Measurements from ENCODE around the gene SLC44A4. TPM values are rescaled to one million over a fixed set of nuclear protein-coding genes. Genes with fewer than 3 reads are reported as not detected.

Gene SLC44A4
- polyA plus RNA-seq, 1 of the 3 experiments (the other 2 are of a cell fraction) = 0.26 TPM

- H3K4me2 ChIP-seq = no peak overlapping the region
- WGBS (ENCODE audit: low lambda C conversion rate) = 89% methylated on average over 21 of the region's 21 CpGs
- no peaks in the 10 kb centered on the region for H3K27me3 ChIP-seq (ENCODE audit: insufficient read depth)
- H3K79me2 ChIP-seq (ENCODE audit: insufficient read depth) = peaks cover 10% of the 10 kb centered on the region
- no peak for DNase-seq
- TF ChIP-seq IRF3 (IDR thresholded peaks at IDR 0.05; ENCODE audit: low read depth, low read length) = no peak
- no peaks in the 10 kb centered on the region for H3K9me3 ChIP-seq
- H3K4me1 ChIP-seq (ENCODE audit: control insufficient read depth in 1 of 2, insufficient read depth in 2 of 2, low read depth in 1 of 2, low read length in 1 of 2) = peaks cover 0 to 14% of the 10 kb centered on the region in 2 experiments; a peak in 1 of 4 replicates
- ChIA-PET CTCF (interaction anchor here (0.8 to 1.3 kb wide), 2 partner anchors 18 to 136 kb away, joined by 3 to 4 read pairs; partner anchors contain the start of gene DDAH2), POLR2A (interaction anchor here (1.5 kb wide), 1 partner anchor 30 kb away, joined by 4 read pairs; no protein-coding TSS in a partner anchor)
- H3K9me2 ChIP-seq = no peaks in the 10 kb centered on the region
- no peak overlapping the region for H3K4me3 ChIP-seq (ENCODE audit: low read depth in 2 of 2, low read length in 1 of 2)
- H3K36me3 ChIP-seq (replicated peaks in 1 of 2; ENCODE audit: control insufficient read depth in 1 of 2, insufficient read depth in 2 of 2, low read length in 1 of 2) = no peaks in the 10 kb centered on the region
- no peaks in the 10 kb centered on the region for H4K20me1 ChIP-seq (ENCODE audit: insufficient read depth)
- H2AFZ ChIP-seq (ENCODE audit: low read depth) = no peak overlapping the region
- peaks cover 15% of the 10 kb centered on the region for H3F3A ChIP-seq (replicated peaks; ENCODE audit: insufficient read depth)
- no peak overlapping the region for H3K9ac ChIP-seq
- H3K27ac ChIP-seq (ENCODE audit: low read depth in 2 of 2, low read length in 1 of 2) = no peak overlapping the region
These were observed 13.3 kb downstream of the SLC44A4 start for GRCh38 chr6:31865205-31866118.

- peaks cover 15% of the 10 kb centered on the region for H3F3A ChIP-seq (replicated peaks; ENCODE audit: insufficient read depth)
- peaks cover 10% of the 10 kb centered on the region for H3K79me2 ChIP-seq (ENCODE audit: insufficient read depth)
- no peaks in the 10 kb centered on the region for H3K9me2 ChIP-seq
- CTCF ChIA-PET = interaction anchor here (0.8 to 2.7 kb wide), 10 partner anchors 15 to 1089 kb away, joined by 3 to 14 read pairs (median 4); partner anchors contain the start of genes DDAH2, LSM2 and LY6G5C
- H3K4me1 ChIP-seq (ENCODE audit: control insufficient read depth in 1 of 2, insufficient read depth in 2 of 2, low read depth in 1 of 2, low read length in 1 of 2) = peaks cover 0 to 14% of the 10 kb centered on the region in 2 experiments; a peak in 1 of 4 replicates
- H2AFZ ChIP-seq (ENCODE audit: low read depth) = no peak overlapping the region
- no peak overlapping the region for H3K4me3 ChIP-seq (ENCODE audit: low read depth in 2 of 2, low read length in 1 of 2)
- H4K20me1 ChIP-seq (ENCODE audit: insufficient read depth) = no peaks in the 10 kb centered on the region
- no peaks in the 10 kb centered on the region for H3K9me3 ChIP-seq
- no peak overlapping the region for H3K4me2 ChIP-seq
- POLR2A ChIA-PET = interaction anchor here (1.3 kb wide), 1 partner anchor 15 kb away, joined by 4 read pairs; no protein-coding TSS in a partner anchor
- no peak overlapping the region for H3K27ac ChIP-seq (ENCODE audit: low read depth in 2 of 2, low read length in 1 of 2)
- 89% methylated on average over 7 of the region's 8 CpGs for WGBS (ENCODE audit: low lambda C conversion rate)
- peaks cover 1 to 2% of the 10 kb centered on the region in 2 experiments for H3K36me3 ChIP-seq (replicated peaks in 1 of 2; ENCODE audit: control insufficient read depth in 1 of 2, insufficient read depth in 2 of 2, low read length in 1 of 2)
- DNase-seq = no peak
- H3K9ac ChIP-seq = no peak overlapping the region
- H3K27me3 ChIP-seq (ENCODE audit: insufficient read depth) = no peaks in the 10 kb centered on the region
- no peak for TF ChIP-seq POLR2AphosphoS5 (IDR thresholded peaks at IDR 0.05; ENCODE audit: low read depth, low read length)
- TF ChIP-seq RCOR1 (IDR thresholded peaks at IDR 0.05; ENCODE audit: low read length) = no peak
- no peak for TF ChIP-seq EP300 (IDR thresholded peaks at IDR 0.05; ENCODE audit: borderline replicate concordance in 1 of 2, low read depth in 1 of 2, low read length in 1 of 2)
- TF ChIP-seq PBX3 (IDR thresholded peaks at IDR 0.05) = no peak
- TF ChIP-seq SIN3A (IDR thresholded peaks at IDR 0.05; ENCODE audit: borderline replicate concordance, low read depth, low read length) = no peak
- no peak for TF ChIP-seq TAF1 (IDR thresholded peaks at IDR 0.05; ENCODE audit: borderline replicate concordance, low read depth, low read length)
- TF ChIP-seq IRF3 (IDR thresholded peaks at IDR 0.05; ENCODE audit: low read depth, low read length) = no peak
- TF ChIP-seq CTCF (IDR thresholded peaks at IDR 0.05) = no peak
- no peak for TF ChIP-seq NRF1 (IDR thresholded peaks at IDR 0.05; ENCODE audit: low read depth, low read length)
- no peak for TF ChIP-seq JUND (IDR thresholded peaks at IDR 0.05)
- no peak for TF ChIP-seq MXI1 (IDR thresholded peaks at IDR 0.05; ENCODE audit: low read depth, low read length)
- no peak for TF ChIP-seq TEAD4 (IDR thresholded peaks at IDR 0.05; ENCODE audit: borderline replicate concordance, insufficient read depth)
- TF ChIP-seq GATA2 (CRISPR knock-in tag; IDR thresholded peaks at IDR 0.05) = no peak
- no peak for TF ChIP-seq FOXJ3 (CRISPR knock-in tag; IDR thresholded peaks at IDR 0.05)
- no peak for TF ChIP-seq REST (IDR thresholded peaks at IDR 0.05; ENCODE audit: low read depth, low read length)
These were observed 14.0 kb downstream of the SLC44A4 start for GRCh38 chr6:31864818-31865204.
